Thoracic aorta (tissue), 2 donors: ENCODE measurements around the gene CHST11. TPM values are rescaled to one million over a fixed set of nuclear protein-coding genes. Genes with fewer than 3 reads are reported as not detected.

Experiments
- ATAC-seq: fragments of 150-250 bp; one replicate; pipeline ENCODE4 v1.8.0; 2017; ENCODE audit warnings: low read depth; ENCODE audit not compliant: insufficient number of reproducible peaks, low FRiP score
- DNase-seq: peaks from one replicate; pipeline ENCODE4 v3.0.0-alpha.2; 2020; ENCODE audit warnings: low spot score
- H3K27ac ChIP-seq, 2 donors: fragments of 200-600 bp; sonication (generic); 1 replicate in 1 of 2; 2 replicates in 1 of 2; pipeline ENCODE4 v1.5.1; 2016; ENCODE audit warnings: mild to moderate bottlenecking in 2 of 2, moderate library complexity in 2 of 2
- H3K27me3 ChIP-seq: fragments of 200-600 bp; sonication (generic); replicated peaks from 2 replicates; pipeline ENCODE4 v1.6.0; 2016; ENCODE audit warnings: mild to moderate bottlenecking; ENCODE audit not compliant: insufficient read depth
- H3K36me3 ChIP-seq: fragments of 200-600 bp; sonication (generic); one replicate; pipeline ENCODE4 v1.5.1; 2016
- H3K4me1 ChIP-seq, 2 donors: fragments of 200-600 bp; sonication (generic); 1 replicate in 1 of 2; 2 replicates in 1 of 2; pipeline versions ENCODE4 v1.5.1 to v1.6.0; 2016; ENCODE audit warnings: low read depth in 2 of 2, mild to moderate bottlenecking in 1 of 2; ENCODE audit not compliant: control insufficient read depth in 1 of 2
- H3K4me3 ChIP-seq: fragments of 200-600 bp; sonication (generic); 2 replicates; pipeline ENCODE4 v1.5.1; 2016; ENCODE audit warnings: mild to moderate bottlenecking
- H3K9me3 ChIP-seq: fragments of 200-600 bp; sonication (generic); 2 replicates; pipeline ENCODE4 v1.5.1; 2016
- CTCF ChIP-seq: fragments of 200-600 bp; sonication (generic); IDR thresholded peaks from one replicate; pipeline ENCODE4 v1.5.1; 2019; ENCODE audit warnings: antibody characterized with exemption
- total RNA-seq, 2 donors: library from RNA; depleted of rRNA; stranded (reverse); fragments of >200 nt; gene quantifications; one replicate each; pipeline versions ENCODE4 v1.1.0 to v1.2.3, GENCODE V29; 2016

CHST11 gene
- total RNA-seq, 2 donors from 2014 or later, result 41.9 to 79.3 TPM

DNA sequence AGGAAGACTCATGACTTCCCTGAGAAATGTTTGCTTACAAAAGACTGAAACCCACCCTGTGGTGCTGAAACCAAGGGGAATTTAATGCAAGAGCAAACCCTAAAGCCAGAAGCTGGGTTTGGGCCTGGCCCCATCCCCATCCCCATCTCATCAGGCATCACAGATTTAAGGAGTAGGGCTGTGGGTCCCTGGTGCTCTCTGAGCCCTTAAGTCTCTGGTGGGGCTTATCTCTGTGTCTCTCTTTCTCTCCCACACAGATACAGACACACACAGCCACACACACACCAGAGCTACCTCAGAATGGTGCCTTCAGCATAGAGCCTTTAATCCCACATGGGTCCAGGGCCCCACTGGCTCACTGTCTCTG, 264.3 kb downstream of the CHST11 start:
- TF ChIP-seq CTCF, result no peak
- H3K27me3 ChIP-seq, result no peaks in the 10 kb centered on the region

DNA sequence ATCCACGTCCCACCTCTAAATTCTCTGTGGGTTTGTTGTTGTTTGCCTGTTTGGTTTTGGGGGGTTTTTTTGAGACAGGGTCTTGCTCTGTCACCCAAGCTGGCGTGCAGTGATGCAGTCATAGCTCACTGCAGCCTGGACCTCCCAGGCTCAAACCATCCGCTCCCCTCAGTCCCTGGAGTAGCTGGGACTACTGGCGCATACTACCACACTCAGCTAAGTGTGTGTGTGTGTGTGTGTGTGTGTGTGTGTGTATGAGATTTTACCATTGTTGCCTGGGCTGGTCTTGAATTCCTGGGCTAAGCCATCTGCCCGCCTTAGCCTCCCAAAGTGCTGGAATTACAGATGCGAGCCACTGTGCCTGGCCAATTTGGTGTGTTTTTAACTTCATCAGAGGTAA, 265.2 kb downstream of the CHST11 start:
- no peak for TF ChIP-seq CTCF
- peaks cover 0 to 27% of the 10 kb centered on the region in 2 donors for H3K4me1 ChIP-seq
- ATAC-seq (no peak), DNase-seq (no peak)
- no peak overlapping the region for H3K27ac ChIP-seq
- H3K9me3 ChIP-seq, result no peaks in the 10 kb centered on the region
- no peaks in the 10 kb centered on the region for H3K36me3 ChIP-seq
- H3K4me3 ChIP-seq, result no peak overlapping the region
- H3K27me3 ChIP-seq, result no peaks in the 10 kb centered on the region

More for the DNA sequence above, 264.3 kb downstream of the CHST11 start:
- Histone ChIP-seq H3K4me1 (peaks cover 0 to 28% of the 10 kb centered on the region in 2 donors), H3K9me3 (no peaks in the 10 kb centered on the region), H3K36me3 (no peaks in the 10 kb centered on the region), H3K27ac (peak overlapping the region; percentile 2 to 23), H3K4me3 (peak overlapping the region; percentile 64)
- ATAC-seq (no peak), DNase-seq (no peak)

DNA sequence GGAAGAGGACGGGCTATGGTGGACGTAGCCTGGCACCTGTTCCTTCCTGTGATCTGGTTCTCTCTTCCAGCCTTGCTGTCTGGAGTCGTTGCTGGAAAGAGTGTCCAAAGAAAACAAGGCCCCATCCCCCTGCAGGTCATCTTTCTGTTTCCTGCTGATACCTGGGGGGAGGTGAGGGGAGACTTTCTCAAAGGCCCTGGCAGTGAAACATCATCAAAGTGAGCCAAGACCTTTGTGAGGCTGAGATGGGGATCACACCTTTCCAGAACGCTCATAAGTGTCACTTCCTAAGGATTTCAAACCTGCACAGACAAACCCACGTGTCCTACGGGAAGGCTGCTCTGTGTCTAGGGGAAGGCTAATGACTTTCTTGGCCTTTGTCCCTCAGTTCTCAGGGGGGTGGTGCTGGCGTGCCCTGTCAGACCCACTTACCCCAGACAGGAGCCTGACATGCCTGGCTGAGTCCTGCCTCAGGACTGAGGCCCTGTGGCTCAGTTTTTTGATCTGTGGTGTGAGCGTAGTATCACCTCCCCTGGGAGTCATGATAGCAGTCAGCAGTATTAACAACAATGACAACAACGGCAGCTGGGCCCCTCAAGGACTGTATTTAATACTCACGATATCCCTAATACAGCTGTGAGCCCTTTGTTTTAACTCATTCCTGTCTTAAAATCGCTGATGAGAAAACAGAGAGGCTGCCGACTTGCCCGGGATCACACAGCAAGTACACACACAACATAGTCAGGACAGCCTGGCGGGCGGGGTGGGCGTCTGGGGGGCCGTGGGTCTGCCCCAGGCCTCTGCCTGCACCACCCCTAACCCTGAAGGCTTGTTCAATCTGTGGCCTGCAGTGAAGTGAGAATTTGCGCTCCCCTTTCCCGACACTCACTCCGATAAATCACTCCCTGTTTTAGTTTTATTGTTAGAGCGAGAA, 266.1 kb downstream of the CHST11 start:
- no peak overlapping the region for H3K27ac ChIP-seq
- no peak for ATAC-seq
- H3K4me3 ChIP-seq, result no peak overlapping the region
- TF ChIP-seq CTCF, result no peak
- no peak for DNase-seq
- H3K4me1 ChIP-seq, result peaks cover 3 to 36% of the 10 kb centered on the region in 2 donors
- no peaks in the 10 kb centered on the region for H3K36me3 ChIP-seq
- no peaks in the 10 kb centered on the region for H3K9me3 ChIP-seq
- no peaks in the 10 kb centered on the region for H3K27me3 ChIP-seq

DNA sequence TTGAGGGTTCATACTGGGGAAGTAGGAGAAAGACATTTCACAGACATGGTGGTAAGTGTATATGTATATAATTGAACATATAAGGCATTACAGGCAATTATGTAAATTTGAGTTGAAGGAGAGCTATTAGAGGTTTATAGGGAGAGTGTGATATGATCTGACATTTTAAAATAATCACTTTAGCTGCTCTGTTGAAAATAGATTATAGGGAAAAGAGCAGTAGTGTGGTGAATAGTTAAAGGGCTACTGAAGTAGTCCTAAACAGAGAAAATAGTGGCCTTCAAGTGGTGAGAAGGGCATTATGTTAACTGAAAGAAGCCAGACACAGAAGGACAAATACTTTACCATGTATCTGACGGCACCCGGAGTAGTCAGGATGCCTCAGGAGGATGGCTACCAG, 267.1 kb downstream of the CHST11 start:
- DNase-seq, result no peak
- Histone ChIP-seq H3K36me3 (no peaks in the 10 kb centered on the region), H3K27me3 (no peaks in the 10 kb centered on the region), H3K4me1 (peaks cover 5 to 43% of the 10 kb centered on the region in 2 donors), H3K9me3 (no peaks in the 10 kb centered on the region), H3K4me3 (no peak overlapping the region), H3K27ac (no peak overlapping the region)
- no peak for ATAC-seq
- no peak for TF ChIP-seq CTCF

GRCh38 chr12:104724992-104725585, 268.3 kb downstream of the CHST11 start:
- Histone ChIP-seq H3K36me3 (no peaks in the 10 kb centered on the region), H3K9me3 (no peaks in the 10 kb centered on the region), H3K27ac (no peak overlapping the region), H3K4me3 (no peak overlapping the region), H3K27me3 (no peaks in the 10 kb centered on the region), H3K4me1 (peaks cover 5 to 34% of the 10 kb centered on the region in 2 donors)
- ATAC-seq (no peak), DNase-seq (no peak)
- no peak for TF ChIP-seq CTCF
